ENCODE data around the gene SLC12A4. TPM values are rescaled to one million over a fixed set of nuclear protein-coding genes. Genes with fewer than 3 reads are reported as not detected.

The SLC12A4 gene
- total RNA-seq, 1 donor from 2014 or later, result 46.2 TPM

GRCh38 chr16:67897231-67897630 is 71.2 kb downstream of the SLC12A4 start:
- no peak overlapping the region for H3K4me3 Mint-ChIP-seq (ENCODE audit: low read depth)
- no peak for DNase-seq (ENCODE audit: low spot score)
- no peak overlapping the region for H3K27ac Mint-ChIP-seq
- H3K9me3 Mint-ChIP-seq, result no peaks in the 10 kb centered on the region
- intact Hi-C loops (cut with micrococcal nuclease), result no loop called here
- H3K36me3 Mint-ChIP-seq (ENCODE audit: low read depth), result no peaks in the 10 kb centered on the region
- H3K27me3 Mint-ChIP-seq (ENCODE audit: low read depth), result no peaks in the 10 kb centered on the region
- H3K4me1 Mint-ChIP-seq (ENCODE audit: low read depth), result peaks cover 27% of the 10 kb centered on the region

GRCh38 chr16:67893743-67894399 is 74.6 kb downstream of the SLC12A4 start:
- Mint-ChIP-seq H3K9me3 (no peaks in the 10 kb centered on the region), H3K27ac (peak overlapping the region; percentile 91), H3K4me3 (ENCODE audit: low read depth) (peak overlapping the region; percentile 97), H3K27me3 (ENCODE audit: low read depth) (no peaks in the 10 kb centered on the region), H3K4me1 (ENCODE audit: low read depth) (peaks cover 21% of the 10 kb centered on the region), H3K36me3 (ENCODE audit: low read depth) (no peaks in the 10 kb centered on the region)
- no peak for DNase-seq (ENCODE audit: low spot score)
- intact Hi-C loops (cut with micrococcal nuclease), result loop anchor here (2.0 kb wide), 1 partner anchor 41 kb away; no protein-coding TSS in a partner anchor

Other genes starting within 250 kb of the SLC12A4 start
- 17.0 and 18.3 TPM in 2 replicates for gene GFOD2, start 249.3 kb downstream of the SLC12A4 start, total RNA-seq
- gene RANBP10, start 162.1 kb downstream of the SLC12A4 start, total RNA-seq, result 16.5 and 17.3 TPM in 2 replicates
- 0.51 and 1.0 TPM in 2 replicates for gene TSNAXIP1, start 161.7 kb downstream of the SLC12A4 start, total RNA-seq
- 43.0 and 45.1 TPM in 2 replicates for gene THAP11, start 126.3 kb downstream of the SLC12A4 start, total RNA-seq
- gene NUTF2, start 121.7 kb downstream of the SLC12A4 start, total RNA-seq, result 165 and 177 TPM in 2 replicates
- gene CENPT, start 120.9 kb downstream of the SLC12A4 start, total RNA-seq, result 38.6 and 50.1 TPM in 2 replicates
- gene EDC4, start 95.6 kb downstream of the SLC12A4 start, total RNA-seq, result 102 and 105 TPM in 2 replicates
- gene NRN1L, start 83.8 kb downstream of the SLC12A4 start, total RNA-seq, result not detected in 2 replicates
- 15.5 and 16.5 TPM in 2 replicates for gene PSKH1, start 75.4 kb downstream of the SLC12A4 start, total RNA-seq
- 5.6 and 6.0 TPM in 2 replicates for gene CTRL, start 36.8 kb downstream of the SLC12A4 start, total RNA-seq
- 238 and 243 TPM in 2 replicates for gene PSMB10, start 31.8 kb downstream of the SLC12A4 start, total RNA-seq
- gene LCAT, start 24.5 kb downstream of the SLC12A4 start, total RNA-seq, result 20.0 and 22.0 TPM in 2 replicates
- not detected in 2 replicates for gene DPEP3, start 11.9 kb upstream of the SLC12A4 start, total RNA-seq
- 3.7 and 4.3 TPM in 2 replicates for gene DPEP2, start 30.8 kb upstream of the SLC12A4 start, total RNA-seq
- not detected in 2 replicates for gene DPEP2NB, start 47.3 kb upstream of the SLC12A4 start, total RNA-seq
- gene DDX28, start 54.6 kb upstream of the SLC12A4 start, total RNA-seq, result 19.3 TPM in 2 replicates
- gene DUS2, start 54.6 kb upstream of the SLC12A4 start, total RNA-seq, result 31.2 and 34.3 TPM in 2 replicates
- gene NFATC3, start 116.7 kb upstream of the SLC12A4 start, total RNA-seq, result 136 and 146 TPM in 2 replicates